Measurements from ENCODE around the gene POLN. TPM values are rescaled to one million over a fixed set of nuclear protein-coding genes. Genes with fewer than 3 reads are reported as not detected.

POLN gene
- total RNA-seq, 1 experiment from 2014 or later: 1.3 TPM

GRCh38 chr4:2091990-2092668, 149.8 kb downstream of the POLN start:
- H4K20me1 ChIP-seq (ENCODE audit: insufficient read depth): no peaks in the 10 kb centered on the region
- ChIA-PET POLR2A (ENCODE audit: unreplicated experiment) (interaction anchor here (0.7 kb wide), 1 partner anchor 83 kb away, joined by 4 read pairs; no protein-coding TSS in a partner anchor), CTCF (interaction anchor here (0.6 kb wide), 1 partner anchor 94 kb away, joined by 3 read pairs; no protein-coding TSS in a partner anchor)
- no peaks in the 10 kb centered on the region for H3K9me2 ChIP-seq (ENCODE audit: insufficient read depth)
- intact Hi-C loops (cut with micrococcal nuclease; ENCODE audit: unreplicated experiment): loop anchor here (10.0 kb wide), 1 partner anchor 47 kb away; a partner anchor contains a TSS
- BruUV-seq (replicated peaks): no TSS peak
- H3K27me3 ChIP-seq (ENCODE audit: insufficient read depth, low read depth): no peaks in the 10 kb centered on the region
- 0 out of 2 replicates have a peak, but pooled peaks cover 11% of the 10 kb centered on the region for H3K4me1 ChIP-seq (replicated peaks; ENCODE audit: insufficient read depth)
- H3K79me2 ChIP-seq (ENCODE audit: low read depth): no peaks in the 10 kb centered on the region
- DNase-seq: no peak
- H3K4me3 ChIP-seq: no peak overlapping the region
- peaks cover 6% of the 10 kb centered on the region; the same call in 1 of the 2 replicates for H3K9me3 ChIP-seq (ENCODE audit: insufficient read depth, low read depth)
- H3F3A ChIP-seq (ENCODE audit: insufficient read depth, low read depth): peaks cover 4% of the 10 kb centered on the region; the same call in 1 of the 2 replicates
- H3K36me3 ChIP-seq (ENCODE audit: low read depth): no peaks in the 10 kb centered on the region
- H3K4me2 ChIP-seq: no peak overlapping the region
- no peak overlapping the region for H3K27ac ChIP-seq
- TF ChIP-seq CTCF (conservative IDR thresholded peaks at IDR 0.05) (no peak), EZH2 (IDR thresholded peaks at IDR 0.05; ENCODE audit: low read depth) (no peak)
- no peak overlapping the region for H2AFZ ChIP-seq

GRCh38 chr4:2090642-2091041, 151.3 kb downstream of the POLN start:
- Histone ChIP-seq H3K36me3 (ENCODE audit: low read depth) (no peaks in the 10 kb centered on the region), H3K9me2 (ENCODE audit: insufficient read depth) (no peaks in the 10 kb centered on the region), H3K79me2 (ENCODE audit: low read depth) (no peaks in the 10 kb centered on the region), H3F3A (ENCODE audit: insufficient read depth, low read depth) (no peaks in the 10 kb centered on the region), H3K4me3 (no peak overlapping the region), H3K9me3 (ENCODE audit: insufficient read depth, low read depth) (no peaks in the 10 kb centered on the region), H3K4me2 (no peak overlapping the region), H2AFZ (no peak overlapping the region), H3K27ac (no peak overlapping the region), H3K27me3 (ENCODE audit: insufficient read depth, low read depth) (no peaks in the 10 kb centered on the region), H3K4me1 (replicated peaks; ENCODE audit: insufficient read depth) (0 out of 2 replicates have a peak, but pooled peaks cover 3% of the 10 kb centered on the region), H4K20me1 (ENCODE audit: insufficient read depth) (no peaks in the 10 kb centered on the region)
- BruUV-seq (replicated peaks): no TSS peak
- ChIA-PET CTCF (no interaction called here), POLR2A (ENCODE audit: unreplicated experiment) (no interaction called here)
- no peak for TF ChIP-seq EZH2 (IDR thresholded peaks at IDR 0.05; ENCODE audit: low read depth)
- no peak for TF ChIP-seq CTCF (conservative IDR thresholded peaks at IDR 0.05)
- intact Hi-C loops (cut with micrococcal nuclease; ENCODE audit: unreplicated experiment): loop anchor here (10.0 kb wide), 1 partner anchor 46 kb away; a partner anchor contains a TSS
- no peak for DNase-seq

- Histone ChIP-seq H2AFZ (no peak overlapping the region), H3K4me2 (no peak overlapping the region), H3F3A (ENCODE audit: insufficient read depth, low read depth) (no peaks in the 10 kb centered on the region), H3K9me2 (ENCODE audit: insufficient read depth) (no peaks in the 10 kb centered on the region), H3K27ac (no peak overlapping the region), H3K9me3 (ENCODE audit: insufficient read depth, low read depth) (no peaks in the 10 kb centered on the region), H4K20me1 (ENCODE audit: insufficient read depth) (no peaks in the 10 kb centered on the region), H3K27me3 (ENCODE audit: insufficient read depth, low read depth) (no peaks in the 10 kb centered on the region), H3K79me2 (ENCODE audit: low read depth) (no peaks in the 10 kb centered on the region), H3K4me1 (replicated peaks; ENCODE audit: insufficient read depth) (no peaks in the 10 kb centered on the region), H3K4me3 (no peak overlapping the region), H3K36me3 (ENCODE audit: low read depth) (no peaks in the 10 kb centered on the region)
- DNase-seq: no peak
- no TSS peak for BruUV-seq (replicated peaks)
- POLR2A ChIA-PET (ENCODE audit: unreplicated experiment): no interaction called here
- TF ChIP-seq EZH2 (IDR thresholded peaks at IDR 0.05; ENCODE audit: low read depth) (no peak), CTCF (conservative IDR thresholded peaks at IDR 0.05) (no peak)
- CTCF ChIA-PET: no interaction called here
- intact Hi-C loops (cut with micrococcal nuclease; ENCODE audit: unreplicated experiment): no loop called here
These were observed 152.7 kb downstream of the POLN start for GRCh38 chr4:2089222-2089621.

Data from PC-9 (cell line).